Measurements from ENCODE around the gene NPIPA1.

DNA sequence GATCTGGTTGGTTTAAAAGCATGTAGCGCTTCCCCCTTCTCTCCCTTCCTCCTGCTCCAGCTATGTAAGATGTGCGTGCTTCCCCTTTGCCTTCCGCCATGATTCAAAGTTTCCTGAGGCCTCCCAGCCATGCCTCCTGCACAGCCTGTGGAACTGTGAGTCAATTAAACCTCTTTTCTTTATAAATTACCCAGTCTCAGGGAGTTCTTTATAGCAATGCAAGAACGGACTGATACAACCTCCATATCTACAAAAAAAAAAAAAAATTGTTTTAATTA is 21.0 kb downstream of the NPIPA1 start:
- TF ChIP-seq CTCF (IDR thresholded peaks at IDR 0.05; ENCODE audit: insufficient read depth, low read length), result no peak
- TF ChIP-seq GABPA (IDR thresholded peaks at IDR 0.05; ENCODE audit: low read depth), result no peak
- no peak for TF ChIP-seq POLR2AphosphoS5 (IDR thresholded peaks at IDR 0.05; ENCODE audit: low read depth)
- no peak; the same call in 1 of the 2 replicates for TF ChIP-seq SPI1 (IDR thresholded peaks at IDR 0.05; ENCODE audit: borderline replicate concordance, low read depth)
- TF ChIP-seq, protein P1, sequence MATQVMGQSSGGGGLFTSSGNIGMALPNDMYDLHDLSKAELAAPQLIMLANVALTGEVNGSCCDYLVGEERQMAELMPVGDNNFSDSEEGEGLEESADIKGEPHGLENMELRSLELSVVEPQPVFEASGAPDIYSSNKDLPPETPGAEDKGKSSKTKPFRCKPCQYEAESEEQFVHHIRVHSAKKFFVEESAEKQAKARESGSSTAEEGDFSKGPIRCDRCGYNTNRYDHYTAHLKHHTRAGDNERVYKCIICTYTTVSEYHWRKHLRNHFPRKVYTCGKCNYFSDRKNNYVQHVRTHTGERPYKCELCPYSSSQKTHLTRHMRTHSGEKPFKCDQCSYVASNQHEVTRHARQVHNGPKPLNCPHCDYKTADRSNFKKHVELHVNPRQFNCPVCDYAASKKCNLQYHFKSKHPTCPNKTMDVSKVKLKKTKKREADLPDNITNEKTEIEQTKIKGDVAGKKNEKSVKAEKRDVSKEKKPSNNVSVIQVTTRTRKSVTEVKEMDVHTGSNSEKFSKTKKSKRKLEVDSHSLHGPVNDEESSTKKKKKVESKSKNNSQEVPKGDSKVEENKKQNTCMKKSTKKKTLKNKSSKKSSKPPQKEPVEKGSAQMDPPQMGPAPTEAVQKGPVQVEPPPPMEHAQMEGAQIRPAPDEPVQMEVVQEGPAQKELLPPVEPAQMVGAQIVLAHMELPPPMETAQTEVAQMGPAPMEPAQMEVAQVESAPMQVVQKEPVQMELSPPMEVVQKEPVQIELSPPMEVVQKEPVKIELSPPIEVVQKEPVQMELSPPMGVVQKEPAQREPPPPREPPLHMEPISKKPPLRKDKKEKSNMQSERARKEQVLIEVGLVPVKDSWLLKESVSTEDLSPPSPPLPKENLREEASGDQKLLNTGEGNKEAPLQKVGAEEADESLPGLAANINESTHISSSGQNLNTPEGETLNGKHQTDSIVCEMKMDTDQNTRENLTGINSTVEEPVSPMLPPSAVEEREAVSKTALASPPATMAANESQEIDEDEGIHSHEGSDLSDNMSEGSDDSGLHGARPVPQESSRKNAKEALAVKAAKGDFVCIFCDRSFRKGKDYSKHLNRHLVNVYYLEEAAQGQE (IDR thresholded peaks at IDR 0.05; ENCODE audit: insufficient replicate concordance, low read depth), result no peak
